DMS 273 (cell line): ENCODE results near the gene SH3BP1.

Experiments used
- DNase-seq: peaks from one replicate; lab custom pipeline; 2025; ENCODE audit not compliant: unreplicated experiment; lab: John Stamatoyannopoulos, UW

The SH3BP1 gene

GRCh38 chr22:37616201-37617083, 23.0 kb upstream of the SH3BP1 start:
- DNase-seq: no peak

GRCh38 chr22:37617431-37617830, 22.0 kb upstream of the SH3BP1 start:
- DNase-seq: no peak

- DNase-seq: no peak
These were observed 21.3 kb upstream of the SH3BP1 start for GRCh38 chr22:37618072-37618656.

- DNase-seq: no peak
These were observed 20.8 kb upstream of the SH3BP1 start for GRCh38 chr22:37618674-37619073.

- DNase-seq: no peak
These were observed 19.5 kb upstream of the SH3BP1 start for GRCh38 chr22:37619991-37620390.

- DNase-seq: no peak
These were observed 18.1 kb upstream of the SH3BP1 start for GRCh38 chr22:37621352-37621860.

- peak; percentile 69 for DNase-seq
These were observed 16.1 kb upstream of the SH3BP1 start for GRCh38 chr22:37623075-37624016.

- DNase-seq: no peak
These were observed 15.5 kb upstream of the SH3BP1 start for GRCh38 chr22:37624017-37624365.

- DNase-seq: no peak
These were observed 14.6 kb upstream of the SH3BP1 start for GRCh38 chr22:37624876-37625275.

- DNase-seq: no peak
These were observed 13.7 kb upstream of the SH3BP1 start for GRCh38 chr22:37625737-37626136.

- peak; percentile 63 for DNase-seq
These were observed 13.3 kb upstream of the SH3BP1 start for GRCh38 chr22:37626144-37626543.

- DNase-seq: no peak
These were observed 12.9 kb upstream of the SH3BP1 start for GRCh38 chr22:37626556-37627075.

GRCh38 chr22:37627121-37627520, 12.3 kb upstream of the SH3BP1 start:
- no peak for DNase-seq

GRCh38 chr22:37627545-37627944, 11.9 kb upstream of the SH3BP1 start:
- DNase-seq: no peak

- no peak for DNase-seq
These were observed 10.6 kb upstream of the SH3BP1 start for GRCh38 chr22:37628830-37629229.

- DNase-seq: no peak
These were observed 9.5 kb upstream of the SH3BP1 start for GRCh38 chr22:37629928-37630327.

GRCh38 chr22:37630839-37631435, 8.5 kb upstream of the SH3BP1 start:
- no peak for DNase-seq

- no peak for DNase-seq
These were observed 7.9 kb upstream of the SH3BP1 start for GRCh38 chr22:37631448-37632173.

GRCh38 chr22:37632174-37633088, 7.0 kb upstream of the SH3BP1 start:
- DNase-seq: no peak
